A549 treated with dexamethasone at 1 μM for 4 hours (cell line): ENCODE data around the gene SCAND1. TPM values are rescaled to one million over a fixed set of nuclear protein-coding genes. Genes with fewer than 3 reads are reported as not detected.

ENCODE experiments used
- total RNA-seq: library from RNA; stranded (reverse); fragments of 200-300 nt; extraction: Qiagen RNA extraction; gene quantifications from 5 replicates; pipeline ENCODE4 v1.2.3, GENCODE V29; 2022

The SCAND1 gene
- 69.2 to 93.3 TPM (median 88.7 TPM) in 5 replicates for total RNA-seq

GRCh38 chr20:35954200-35954906 is at the start of gene SCAND1:
Gene SCAND1 (minus strand): TSS chr20:35954502. CDS start chr20:35954284, 218 bp downstream.

GRCh38 chr20:35967979-35968640 is 13.8 kb upstream of the SCAND1 start, which contains the start of gene CNBD2:
Gene CNBD2 (plus strand): TSS chr20:35968590. CDS start chr20:35968763, 173 bp downstream.

Other genes starting within 250 kb of the SCAND1 start
- 188 to 216 TPM (median 200 TPM) in 5 replicates for gene RBM39, start 212.2 kb downstream of the SCAND1 start, total RNA-seq
- 33.6 to 40.3 TPM (median 38.0 TPM) in 5 replicates for gene PHF20, start 182.5 kb downstream of the SCAND1 start, total RNA-seq
- 5.2 to 6.8 TPM (median 6.0 TPM) in 5 replicates for gene CNBD2, start 14.1 kb upstream of the SCAND1 start, total RNA-seq
- gene EPB41L1, start 200.2 kb upstream of the SCAND1 start, total RNA-seq: 60.7 to 95.7 TPM (median 81.6 TPM) in 5 replicates